GM12801 (cell line): ENCODE measurements around the gene DSTYK.

Experiments used
- CTCF ChIP-seq: IDR thresholded peaks from one replicate; pipeline ENCODE4 v1.5.1; 2011; ENCODE audit warnings: control low read depth; ENCODE audit not compliant: insufficient read length; ENCODE audit errors: extremely low read depth

DSTYK gene

GRCh38 chr1:205111354-205111753 lies 100.1 kb downstream of the DSTYK start:
- TF ChIP-seq CTCF, result no peak

GRCh38 chr1:205109711-205110110 lies 101.8 kb downstream of the DSTYK start:
- TF ChIP-seq CTCF, result no peak

GRCh38 chr1:205109269-205109668 lies 102.2 kb downstream of the DSTYK start:
- TF ChIP-seq CTCF, result no peak

GRCh38 chr1:205108464-205108863 lies 103.0 kb downstream of the DSTYK start:
- no peak for TF ChIP-seq CTCF

DNA sequence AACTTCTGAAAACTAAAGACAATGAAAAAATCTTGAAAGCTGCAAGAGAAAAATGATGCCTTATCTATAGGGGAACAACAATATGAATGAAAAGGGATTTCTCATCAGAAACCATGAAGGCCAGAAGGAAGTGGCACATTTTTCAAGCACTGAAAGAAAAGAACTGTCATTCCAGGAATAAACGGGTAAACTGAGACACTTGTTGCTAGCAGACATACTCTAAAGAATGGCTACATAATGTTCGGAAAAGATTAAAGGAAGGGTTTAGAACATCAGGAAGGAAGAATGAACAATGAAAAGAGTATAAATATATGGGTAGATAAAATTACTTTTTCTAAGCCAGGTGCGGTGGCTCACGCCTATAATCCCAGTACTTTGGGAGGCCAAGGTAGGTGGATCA lies 104.2 kb downstream of the DSTYK start:
- no peak for TF ChIP-seq CTCF

DNA sequence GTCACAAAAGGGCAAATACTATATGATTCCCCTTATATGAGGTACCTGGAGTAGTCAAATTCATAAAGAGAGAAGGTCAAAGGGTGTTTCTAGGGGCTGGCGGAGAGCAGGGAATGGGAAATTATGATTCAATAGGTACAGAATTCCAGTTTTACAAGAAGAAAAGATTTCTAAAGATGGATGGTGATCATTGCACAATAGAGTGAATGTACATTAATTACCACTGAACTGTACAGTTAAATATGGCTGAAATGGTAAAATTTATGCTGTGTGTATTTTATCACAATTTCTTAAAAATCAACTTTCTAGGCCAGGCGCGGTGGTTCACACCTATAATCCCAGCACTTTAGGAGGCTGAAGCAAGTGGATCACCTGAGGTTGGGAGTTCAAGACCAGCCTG lies 109.1 kb downstream of the DSTYK start:
- no peak for TF ChIP-seq CTCF

DNA sequence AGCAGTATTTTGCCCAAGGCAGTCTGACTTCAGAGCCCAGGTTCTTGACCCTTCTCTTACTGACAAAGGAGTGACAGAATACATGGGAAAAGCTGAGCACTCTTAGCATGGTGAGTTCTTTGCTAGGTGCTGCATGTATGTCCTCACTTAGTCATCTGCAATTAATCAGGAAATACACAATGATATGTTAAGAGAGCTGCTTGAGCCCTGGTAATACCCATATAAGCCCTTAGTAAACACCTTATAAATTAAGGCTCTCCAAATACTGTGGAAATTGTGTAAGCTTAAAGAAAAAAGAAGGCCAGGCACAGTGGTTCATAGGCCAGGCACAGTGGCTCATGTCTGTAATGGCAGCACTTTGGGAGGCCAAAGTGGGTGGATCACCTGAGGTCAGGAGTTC lies 113.3 kb downstream of the DSTYK start:
- TF ChIP-seq CTCF, result no peak

DNA sequence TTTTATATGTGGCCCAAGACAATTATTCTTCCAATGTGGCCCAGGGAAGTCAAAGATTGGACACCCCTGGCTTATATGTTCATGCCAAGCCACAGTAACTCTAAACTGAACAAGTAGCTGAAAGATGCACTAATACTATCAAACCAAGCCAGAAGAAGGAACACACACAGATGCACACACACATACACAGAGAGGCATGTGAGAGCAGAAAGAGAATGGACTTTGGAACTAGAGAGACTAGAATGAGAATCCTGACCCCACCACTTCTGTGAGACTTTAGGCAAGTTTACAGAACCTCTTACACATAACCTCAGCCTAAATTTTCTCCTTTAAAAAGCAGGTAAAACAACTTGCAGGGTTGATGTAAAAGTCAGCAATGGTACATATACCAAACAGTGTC lies 116.1 kb downstream of the DSTYK start:
- no peak for TF ChIP-seq CTCF
